ENCODE data around the gene FTO.

GRCh38 chr16:53950677-53951076 is 246.7 kb downstream of the FTO start:
- TF ChIP-seq, protein P1, sequence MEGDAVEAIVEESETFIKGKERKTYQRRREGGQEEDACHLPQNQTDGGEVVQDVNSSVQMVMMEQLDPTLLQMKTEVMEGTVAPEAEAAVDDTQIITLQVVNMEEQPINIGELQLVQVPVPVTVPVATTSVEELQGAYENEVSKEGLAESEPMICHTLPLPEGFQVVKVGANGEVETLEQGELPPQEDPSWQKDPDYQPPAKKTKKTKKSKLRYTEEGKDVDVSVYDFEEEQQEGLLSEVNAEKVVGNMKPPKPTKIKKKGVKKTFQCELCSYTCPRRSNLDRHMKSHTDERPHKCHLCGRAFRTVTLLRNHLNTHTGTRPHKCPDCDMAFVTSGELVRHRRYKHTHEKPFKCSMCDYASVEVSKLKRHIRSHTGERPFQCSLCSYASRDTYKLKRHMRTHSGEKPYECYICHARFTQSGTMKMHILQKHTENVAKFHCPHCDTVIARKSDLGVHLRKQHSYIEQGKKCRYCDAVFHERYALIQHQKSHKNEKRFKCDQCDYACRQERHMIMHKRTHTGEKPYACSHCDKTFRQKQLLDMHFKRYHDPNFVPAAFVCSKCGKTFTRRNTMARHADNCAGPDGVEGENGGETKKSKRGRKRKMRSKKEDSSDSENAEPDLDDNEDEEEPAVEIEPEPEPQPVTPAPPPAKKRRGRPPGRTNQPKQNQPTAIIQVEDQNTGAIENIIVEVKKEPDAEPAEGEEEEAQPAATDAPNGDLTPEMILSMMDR (conservative IDR thresholded peaks at IDR 0.05 in 1 of 2, IDR thresholded peaks at IDR 0.05 in 1 of 2; ENCODE audit: extremely low read depth in 1 of 2, insufficient read depth in 1 of 2, low read depth in 1 of 2, low read length in 2 of 2), result no peak
- no peak for TF ChIP-seq EZH2 (IDR thresholded peaks at IDR 0.05; ENCODE audit: borderline replicate concordance, low read length)

Measured in mammary epithelial cell (primary cell).